GM18868 (cell line): ENCODE results near the gene SMAD6.

Experiments used
- ATAC-seq: cut with Tn5 transposase; IDR thresholded peaks from one replicate; pipeline ENCODE4 v1.9.1; 2021; ENCODE audit warnings: mild to moderate bottlenecking, moderate library complexity; ENCODE audit not compliant: unreplicated experiment

Gene SMAD6

DNA sequence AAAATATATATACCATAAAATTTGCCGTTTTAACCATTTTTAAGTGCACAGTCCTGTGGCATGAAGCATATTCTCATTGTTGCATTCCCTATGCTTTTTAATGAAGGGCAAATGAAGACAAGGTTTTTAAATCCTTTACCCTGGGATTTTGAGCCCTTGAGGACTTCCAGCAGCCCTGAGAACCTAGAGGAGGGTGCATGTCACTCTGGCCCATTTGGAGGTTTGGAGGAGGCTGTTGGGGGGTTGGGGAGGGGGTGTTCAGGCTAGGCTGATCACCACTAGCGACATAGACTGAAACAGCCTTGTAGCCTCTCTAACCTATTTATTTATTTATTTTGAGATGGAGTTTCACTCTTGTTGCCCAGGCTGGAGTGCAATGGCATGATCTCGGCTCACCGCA is 86.0 kb downstream of the SMAD6 start:
- ATAC-seq, result no peak

DNA sequence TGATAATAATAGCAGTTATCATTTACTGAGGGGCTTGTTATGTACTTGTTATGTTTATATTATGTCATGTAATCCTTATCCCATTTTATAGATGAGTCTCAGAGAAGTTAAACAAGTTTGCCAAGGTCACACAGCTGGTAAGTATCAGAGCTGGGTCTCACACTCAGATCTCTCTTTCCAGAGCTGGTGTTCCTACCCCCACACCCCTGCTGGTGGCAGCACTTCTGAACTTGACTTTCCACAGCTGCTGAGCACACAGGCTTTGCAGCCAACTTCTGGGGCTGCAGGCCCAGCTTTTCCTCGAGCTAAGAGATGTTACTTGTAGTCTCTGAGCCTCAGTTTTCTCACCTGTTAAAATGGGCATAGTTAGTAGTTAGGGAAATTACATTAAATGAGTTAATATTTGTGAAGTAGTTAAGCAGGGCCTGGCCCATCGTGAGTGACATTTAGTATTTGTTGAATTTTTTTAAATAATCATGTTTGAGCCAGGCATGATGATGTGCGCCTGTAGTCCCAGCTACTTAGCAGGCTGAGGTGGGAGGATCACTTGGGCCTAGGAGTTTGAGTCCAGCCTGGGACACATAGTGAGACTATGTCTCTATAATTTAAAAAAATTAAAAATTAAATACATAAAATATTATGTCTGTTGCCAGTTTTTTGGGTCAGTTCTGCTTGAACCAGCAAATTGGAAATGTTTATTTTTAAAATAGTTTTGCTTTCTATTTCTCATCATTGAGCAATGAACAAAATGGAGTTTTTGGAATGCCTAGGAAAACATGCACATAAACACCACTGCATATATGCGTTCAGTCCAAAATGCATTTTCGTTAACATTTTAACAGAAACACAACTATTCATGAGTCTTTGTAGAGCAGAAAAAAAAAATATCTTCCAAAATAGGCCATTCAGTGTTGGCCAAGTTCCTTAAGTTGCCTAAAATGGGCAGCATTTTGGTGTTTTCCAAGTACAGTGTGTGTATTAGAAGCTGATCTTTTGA is 87.3 kb downstream of the SMAD6 start:
- no peak for ATAC-seq

DNA sequence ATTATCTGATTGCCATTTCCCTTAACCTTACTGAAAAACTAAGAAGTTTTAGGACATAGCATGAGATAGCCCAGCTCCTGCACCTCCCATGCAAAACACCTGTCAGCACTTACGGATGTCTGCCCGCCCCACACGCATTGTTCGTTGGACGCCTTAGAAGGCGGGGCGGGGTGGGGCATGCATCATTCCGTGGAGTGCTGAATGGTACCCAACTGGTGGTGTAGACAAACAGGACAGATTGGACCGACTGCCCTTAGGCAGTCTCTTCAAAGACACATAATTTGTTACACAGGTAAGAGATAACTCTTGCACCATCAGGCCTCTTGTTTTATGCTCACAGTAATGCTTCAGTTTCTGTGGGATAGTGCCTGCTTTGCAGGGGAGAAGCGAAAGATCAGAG is 93.8 kb downstream of the SMAD6 start:
- no peak for ATAC-seq

DNA sequence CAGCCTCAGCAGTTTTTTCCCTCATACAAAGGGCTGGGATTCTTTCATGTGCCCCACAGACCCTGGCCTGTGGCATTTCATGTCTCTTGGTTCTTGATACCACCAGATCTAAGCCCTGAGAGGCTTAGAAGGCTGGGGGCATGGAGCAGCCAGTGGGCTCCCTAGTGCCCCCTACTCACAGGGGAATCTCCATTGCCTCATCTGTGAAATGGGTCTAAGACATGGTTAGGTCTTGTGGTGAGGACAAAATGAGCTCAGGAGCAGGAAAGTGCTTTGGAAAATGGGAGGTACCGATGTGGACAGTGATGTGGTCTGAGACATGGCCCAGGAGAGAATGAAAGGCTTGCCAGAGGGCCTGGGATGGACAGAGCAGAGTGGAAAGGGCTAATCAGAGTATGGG is 94.3 kb downstream of the SMAD6 start:
- ATAC-seq, result no peak

DNA sequence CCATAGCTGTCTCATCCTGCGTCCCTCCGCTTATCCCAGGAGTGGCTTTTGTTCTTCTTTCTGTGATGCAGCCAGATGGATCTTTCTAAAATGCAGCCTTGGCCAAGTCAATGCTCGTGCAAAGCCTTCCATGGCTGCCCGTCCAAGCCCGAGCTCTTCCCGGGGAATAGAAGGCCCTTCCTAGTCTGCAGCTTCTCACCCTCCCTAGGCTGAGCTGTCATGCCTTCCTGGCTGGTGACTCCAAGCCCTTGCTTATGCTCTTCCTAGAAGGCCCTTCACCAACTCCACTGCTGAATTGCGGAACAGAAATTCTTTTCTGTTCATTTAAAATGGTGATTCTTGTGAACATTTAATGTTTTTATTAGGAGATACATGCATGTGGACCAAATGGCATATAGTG is 95.9 kb downstream of the SMAD6 start:
- ATAC-seq, result no peak

DNA sequence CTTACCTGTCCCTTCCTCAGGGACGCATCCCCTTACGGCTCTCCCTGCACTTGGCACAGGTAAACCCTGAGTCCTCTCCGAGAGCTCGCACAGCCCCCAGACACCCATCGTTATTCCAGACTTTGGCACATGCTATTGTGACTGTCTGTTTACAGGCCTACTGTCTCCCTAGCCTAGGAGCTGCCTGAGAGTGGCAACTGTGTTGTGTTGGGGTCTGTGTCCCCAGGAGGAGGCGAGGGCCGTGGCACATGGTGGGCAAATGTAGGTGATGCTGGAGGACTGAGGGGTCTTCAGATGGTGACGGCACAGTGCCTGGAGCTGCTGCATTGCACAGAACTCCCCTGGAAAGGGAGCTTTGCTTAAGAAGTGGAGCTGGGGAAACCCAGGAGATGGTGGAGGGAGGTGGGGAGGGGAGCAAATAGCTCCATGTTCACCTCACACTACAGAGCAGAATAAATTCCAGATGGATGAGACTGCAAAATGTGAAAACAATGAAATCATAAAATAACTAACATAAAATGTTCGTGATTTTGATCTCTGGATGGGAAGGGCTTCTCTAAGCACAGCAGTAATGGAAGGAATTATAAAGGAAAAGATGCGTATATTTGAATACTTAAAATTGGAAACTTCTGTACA is 96.5 kb downstream of the SMAD6 start:
- no peak for ATAC-seq

DNA sequence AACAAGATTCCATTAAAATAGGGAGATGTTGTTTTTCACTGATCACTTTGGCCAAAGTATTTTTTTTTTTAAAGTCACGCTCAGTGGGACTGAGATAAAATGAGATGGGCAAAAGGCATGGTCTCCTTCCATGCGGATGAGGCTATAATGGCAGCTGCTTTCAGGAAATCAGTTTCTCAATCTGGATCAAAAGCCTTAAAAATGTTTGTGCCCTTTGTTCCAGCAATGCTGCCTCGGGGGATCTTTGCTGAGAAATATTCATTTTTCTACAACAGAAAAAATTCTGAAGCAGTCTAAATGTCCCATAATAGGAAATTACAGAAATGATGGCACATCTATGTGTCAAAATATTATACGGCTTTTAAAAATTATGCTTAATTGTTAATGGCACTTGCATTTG is 97.2 kb downstream of the SMAD6 start:
- no peak for ATAC-seq

DNA sequence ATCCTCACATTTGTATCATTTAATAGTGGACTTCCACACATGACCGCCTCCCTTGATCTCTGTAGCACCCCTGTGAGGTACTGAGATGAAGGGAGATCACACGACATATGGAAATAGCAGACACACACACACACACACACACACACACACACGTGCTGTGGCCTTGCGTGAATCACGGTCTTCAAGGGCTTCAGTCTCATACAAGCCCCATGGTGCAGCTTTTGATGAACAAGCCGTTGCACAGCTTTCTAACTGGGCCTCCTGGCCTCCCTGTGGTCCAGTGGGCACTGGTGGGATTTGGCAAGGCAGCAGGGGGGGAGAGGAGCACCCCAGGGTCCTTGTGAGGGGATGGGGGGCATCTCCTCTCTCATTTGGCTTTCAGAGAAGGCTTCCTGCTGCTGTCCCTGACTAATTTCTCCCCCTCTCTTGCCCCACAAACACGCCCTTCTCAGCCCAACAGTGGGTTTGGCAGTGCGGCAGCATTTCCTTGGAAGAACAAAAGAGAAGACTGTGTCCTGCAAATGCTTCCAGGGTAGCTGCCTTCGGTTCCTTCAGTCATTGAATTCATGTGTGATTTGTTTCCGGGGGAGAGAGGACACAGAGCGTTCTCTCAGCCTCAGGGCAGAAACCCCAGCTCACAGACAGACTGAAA is 98.7 kb downstream of the SMAD6 start:
- ATAC-seq, result no peak

DNA sequence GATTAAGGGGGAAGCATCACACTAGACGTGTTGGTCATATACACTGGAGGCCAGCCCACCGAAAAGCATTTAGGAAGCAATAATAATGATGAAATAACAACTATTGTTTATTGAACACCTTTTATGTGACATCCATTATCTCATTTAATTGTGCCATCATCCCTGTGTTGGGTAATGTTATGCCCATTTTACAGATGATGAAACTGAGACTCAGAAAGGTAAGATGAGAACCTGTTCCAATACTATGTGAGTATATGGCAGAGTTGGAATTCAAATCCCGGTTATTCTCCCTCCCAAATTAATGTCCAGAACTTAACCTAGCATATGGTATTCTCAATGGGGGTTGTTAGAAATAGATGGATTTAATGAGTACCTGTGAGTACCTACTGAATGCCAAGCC is 99.2 kb downstream of the SMAD6 start:
- ATAC-seq, result no peak

DNA sequence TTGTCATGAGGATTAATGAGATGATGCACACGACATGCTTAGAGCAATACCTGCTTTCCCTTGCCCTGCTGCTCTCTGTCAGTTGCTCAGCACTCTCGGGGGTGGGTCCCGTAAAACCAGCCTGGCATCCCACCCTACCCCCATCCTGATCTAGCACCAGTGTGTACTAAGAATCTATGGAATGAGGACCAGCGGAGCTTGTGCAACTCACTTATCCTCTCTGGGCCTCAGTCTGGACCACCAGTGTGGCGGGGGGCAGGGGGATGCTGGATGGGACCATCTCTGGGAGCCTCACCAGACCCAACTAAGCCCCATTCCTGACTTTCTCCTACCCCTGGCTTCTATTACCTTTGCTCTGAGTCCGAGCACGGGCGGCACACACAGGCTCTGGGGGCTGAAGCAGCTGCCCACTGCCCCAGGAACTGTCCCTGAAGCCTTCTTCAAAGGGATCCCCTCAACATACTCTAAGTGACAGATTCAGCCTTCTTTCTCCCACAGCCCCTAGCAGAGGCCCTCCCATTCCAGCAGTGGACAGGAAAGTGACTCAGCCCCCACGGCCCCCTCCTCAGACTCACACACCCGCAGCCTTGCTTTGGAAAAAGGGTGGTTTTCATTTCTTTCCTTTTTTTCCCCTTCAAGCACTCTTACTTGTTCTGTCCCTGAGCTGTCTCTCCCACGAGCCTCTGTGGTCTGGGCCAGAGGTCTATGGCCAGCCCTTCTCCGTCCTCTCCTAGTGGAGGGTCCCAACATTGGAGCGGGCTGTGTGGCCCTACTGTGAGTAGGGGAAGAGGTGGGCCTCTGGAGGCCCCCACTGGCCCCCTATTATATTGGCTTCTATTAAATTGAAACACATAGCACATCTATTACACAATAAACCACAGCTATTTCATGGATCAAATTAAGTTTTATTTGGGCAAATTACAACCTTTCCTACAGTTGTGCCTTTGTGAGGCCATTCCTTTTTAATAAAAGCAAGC is 100.3 kb downstream of the SMAD6 start:
- ATAC-seq, result no peak

DNA sequence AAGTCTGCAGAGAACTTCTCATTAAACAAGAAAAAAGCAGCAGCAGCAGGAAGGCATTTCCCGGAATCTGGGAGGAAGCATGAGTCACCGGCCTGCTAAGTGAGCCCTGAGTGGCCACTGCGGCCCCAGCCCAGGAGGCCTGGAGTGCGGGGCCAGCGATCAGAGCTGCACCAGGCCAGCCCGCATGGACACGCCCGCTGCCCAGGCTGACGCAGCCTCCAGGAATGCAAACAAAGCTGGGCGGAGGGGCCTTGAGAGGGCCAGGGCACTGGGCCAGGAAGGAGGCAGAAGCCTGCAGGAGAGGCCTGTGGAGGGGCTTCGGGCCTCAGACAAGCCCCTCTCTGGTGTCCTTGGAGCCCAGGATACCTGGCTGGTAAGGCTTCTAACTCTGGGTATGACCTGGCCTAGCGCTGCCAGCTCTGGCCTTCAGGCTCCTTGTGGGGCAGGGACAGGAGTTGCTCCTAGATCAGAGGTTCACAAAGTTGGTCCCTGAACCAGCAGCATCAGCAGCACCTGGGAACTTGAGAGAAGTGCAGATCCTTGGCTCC is 101.2 kb downstream of the SMAD6 start:
- ATAC-seq, result no peak

DNA sequence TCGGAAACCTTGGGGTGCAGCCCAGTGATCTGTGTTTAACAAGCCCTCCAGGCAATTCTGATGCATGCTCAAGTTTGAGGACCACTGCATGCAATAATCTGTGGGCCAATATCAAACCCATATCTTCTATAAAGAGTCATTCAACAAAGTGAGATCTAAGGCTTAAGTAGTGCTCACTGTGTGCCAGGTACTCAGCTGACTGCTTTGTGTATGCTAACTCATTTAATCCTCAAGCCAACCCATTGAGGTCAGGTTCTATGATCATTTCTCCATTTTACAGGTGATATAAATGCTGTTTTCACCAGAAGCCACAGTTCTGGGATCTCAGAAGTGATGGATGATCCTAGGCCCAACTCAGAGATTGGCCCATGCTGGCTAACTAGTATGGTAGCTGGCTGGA is 101.7 kb downstream of the SMAD6 start:
- ATAC-seq, result no peak

DNA sequence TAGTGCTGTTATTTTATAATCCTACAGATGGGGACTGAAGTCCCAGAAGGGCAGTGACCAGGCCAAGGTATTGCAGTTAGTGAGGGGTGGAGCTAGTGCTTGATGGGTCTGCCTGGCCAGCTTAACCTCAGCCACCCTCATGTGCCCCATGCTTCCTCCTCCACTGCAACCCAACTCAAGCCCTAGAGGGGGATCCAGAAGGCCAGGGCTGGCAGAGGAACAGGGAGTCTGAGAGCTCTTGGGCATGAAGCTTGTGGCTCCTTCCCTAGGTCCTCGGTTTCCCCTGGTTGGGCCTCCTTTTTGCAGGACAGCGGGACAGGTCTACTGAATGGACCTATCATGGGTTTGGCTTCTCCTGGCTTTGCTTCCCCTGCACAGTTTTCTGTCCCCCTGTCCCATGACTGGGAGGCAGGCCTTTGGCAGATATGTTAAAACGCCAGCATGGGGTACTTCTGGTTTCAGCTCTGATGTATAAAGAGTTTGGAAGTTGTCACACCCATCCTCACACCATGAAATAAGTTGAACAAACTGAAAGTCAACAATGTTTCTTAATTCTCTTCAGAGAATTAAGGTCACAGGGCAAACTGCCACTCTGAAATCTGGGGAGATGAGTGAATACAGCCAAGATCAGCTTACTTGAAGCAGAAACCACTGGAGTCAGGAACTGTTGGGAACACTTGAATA is 103.3 kb downstream of the SMAD6 start:
- ATAC-seq, result no peak

DNA sequence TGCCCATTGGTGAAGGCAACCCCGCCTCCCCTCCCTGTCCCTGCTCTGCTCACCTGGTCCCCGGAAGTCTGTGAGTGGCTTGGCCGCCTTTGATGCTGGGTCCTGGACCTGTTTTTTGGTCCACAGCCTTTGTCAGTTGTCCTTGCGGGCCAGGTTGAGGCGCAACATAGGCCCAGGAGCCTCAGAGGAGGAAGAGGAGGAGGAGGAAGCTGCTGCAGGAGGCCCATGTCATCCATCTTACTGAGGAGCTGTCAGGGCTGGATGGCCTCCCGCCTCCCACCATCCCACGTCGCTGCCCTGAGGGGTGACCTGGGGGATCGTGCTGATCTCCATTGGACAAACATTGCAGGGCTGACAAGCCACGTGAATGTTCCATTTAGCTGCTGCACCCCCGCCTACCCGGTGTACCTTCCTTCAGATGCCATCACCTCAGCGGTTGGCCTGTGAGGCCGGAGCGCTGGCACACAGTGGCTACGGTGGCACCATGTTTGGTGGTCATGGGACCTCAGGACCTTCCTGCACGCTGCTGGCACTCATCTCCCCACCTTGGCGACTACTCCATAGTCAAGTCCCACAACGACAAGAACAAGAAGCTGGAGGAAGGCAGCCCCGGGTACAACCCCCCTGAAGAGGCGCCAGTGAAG is 106.3 kb downstream of the SMAD6 start:
- no peak for ATAC-seq

DNA sequence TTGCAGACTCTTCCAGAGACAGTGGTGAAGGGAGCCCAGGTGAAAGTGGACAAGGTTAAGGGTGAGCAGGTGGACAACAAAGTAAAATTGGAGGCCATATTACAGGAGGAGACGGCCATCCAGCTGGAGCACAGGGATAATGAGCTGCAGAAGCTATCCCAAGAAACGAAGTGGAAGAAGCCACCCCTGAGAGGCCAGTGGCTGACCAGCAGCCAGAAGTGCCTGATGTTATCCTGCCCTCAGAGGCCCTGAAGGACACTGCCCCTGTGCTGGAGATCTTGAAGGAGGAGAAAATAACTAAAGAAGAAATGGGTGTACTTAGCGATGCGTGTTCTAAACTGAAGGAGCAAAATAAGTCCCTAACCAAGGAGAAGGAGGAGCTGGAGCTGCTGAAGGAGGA is 107.6 kb downstream of the SMAD6 start:
- ATAC-seq, result no peak

DNA sequence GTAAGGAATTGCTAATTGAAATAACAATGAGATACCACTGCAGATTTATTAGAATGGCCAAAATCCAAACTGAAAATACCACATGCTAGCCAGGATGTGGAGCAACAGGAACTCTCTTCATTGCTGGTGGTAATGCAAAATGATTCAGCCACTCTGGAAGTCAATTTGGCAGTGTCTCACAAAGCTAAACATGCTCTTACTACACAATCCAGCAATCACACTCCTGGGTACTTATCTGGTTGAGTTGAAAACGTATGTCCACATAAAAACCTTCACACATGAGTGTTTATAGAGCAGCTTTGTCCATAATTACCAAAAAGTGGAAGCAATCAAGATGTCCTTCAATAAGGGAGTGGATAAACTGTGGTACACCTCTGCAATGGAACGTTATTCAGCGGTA is 113.3 kb downstream of the SMAD6 start:
- no peak for ATAC-seq

DNA sequence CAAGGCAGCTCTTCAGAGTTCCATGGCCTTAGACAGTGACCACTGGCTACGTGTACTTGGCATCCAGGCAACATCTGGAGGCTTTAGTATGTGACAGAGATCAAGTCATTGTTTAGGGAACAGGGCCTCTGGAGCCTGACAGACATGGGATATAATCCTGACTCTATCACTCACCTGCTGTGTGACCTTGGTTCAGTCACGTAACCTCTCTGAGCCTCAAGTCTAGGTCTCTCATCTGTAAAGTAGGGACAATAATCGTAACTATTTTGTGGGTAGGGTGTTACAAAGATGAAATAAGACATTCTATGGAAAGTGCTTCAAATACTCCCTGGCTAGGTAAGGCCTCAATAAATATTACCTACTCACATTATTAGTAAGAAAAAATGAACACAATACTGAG is 114.2 kb downstream of the SMAD6 start:
- no peak for ATAC-seq

DNA sequence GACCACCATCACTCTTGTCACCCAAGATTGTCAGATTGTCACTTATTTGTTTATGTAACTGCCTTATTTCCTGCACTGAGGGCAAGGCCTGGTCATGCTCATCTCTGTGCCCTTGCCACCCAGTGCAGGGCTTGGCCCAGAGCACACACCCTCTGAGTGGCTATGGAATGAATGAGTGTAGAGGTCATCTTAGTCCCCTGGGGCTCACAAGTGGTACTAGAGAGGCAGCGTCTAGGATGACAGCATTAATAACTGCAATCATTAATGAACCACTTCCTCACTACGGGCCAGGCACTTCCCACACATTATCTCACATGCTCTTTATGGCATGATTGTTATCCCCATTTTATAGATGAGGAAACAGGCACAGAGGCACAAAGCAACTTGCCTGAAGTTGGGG is 117.0 kb downstream of the SMAD6 start:
- no peak for ATAC-seq

DNA sequence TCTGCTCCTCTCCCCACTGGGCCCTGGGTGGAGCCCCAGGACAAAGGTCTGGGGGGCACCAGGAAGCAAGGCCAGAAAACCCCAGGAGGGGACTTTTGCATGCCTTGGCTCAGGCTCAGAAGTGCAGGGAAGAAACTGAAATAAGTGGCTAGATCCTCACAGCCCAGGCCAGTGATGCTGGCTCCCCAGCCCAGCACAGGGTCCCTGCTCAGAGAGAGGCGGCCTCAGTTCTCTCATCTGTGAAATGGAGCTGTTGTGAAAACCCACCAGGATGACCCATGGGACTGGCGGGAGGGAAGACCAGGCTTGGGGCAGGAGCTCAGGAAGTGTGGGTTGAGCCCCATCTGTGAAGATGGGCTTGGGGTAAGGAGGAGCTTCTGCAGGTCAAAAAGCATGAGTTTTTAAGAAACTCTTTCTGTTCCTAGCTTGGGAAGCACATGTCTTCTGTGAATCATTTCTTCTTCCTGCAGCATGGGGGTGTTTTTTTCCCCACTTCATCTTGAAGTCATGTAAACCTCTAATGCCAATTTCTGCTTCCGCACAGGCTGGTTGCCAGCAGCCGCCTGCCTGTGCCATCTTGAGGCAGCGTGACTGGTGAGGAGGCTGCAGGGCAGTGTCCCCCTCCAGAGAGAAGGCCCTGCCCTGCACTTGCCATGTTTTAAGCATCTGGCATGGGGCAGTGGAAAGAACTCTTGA is 118.6 kb downstream of the SMAD6 start:
- no peak for ATAC-seq
